Keratinocyte (primary cell): ENCODE data around the gene DPYSL4.

Experiments
- CTCF ChIP-seq, 3 experiments: IDR thresholded peaks in 1 of 3; conservative IDR thresholded peaks in 1 of 3; optimal IDR thresholded peaks in 1 of 3; 2 replicates in 2 of 3; 3 replicates in 1 of 3; pipeline versions ENCODE3 to v1.5.1; 2011; ENCODE audit warnings: low read length in 3 of 3, mild to moderate bottlenecking in 3 of 3, moderate library complexity in 2 of 3, control low read depth in 1 of 3, inconsistent platforms in 1 of 3; ENCODE audit not compliant: insufficient read depth in 2 of 3; ENCODE audit errors: extremely low read depth in 1 of 3
- EZH2 ChIP-seq: IDR thresholded peaks from one replicate; pipeline ENCODE4 v1.6.1; 2012; ENCODE audit warnings: inconsistent platforms, mild to moderate bottlenecking, low read length, moderate library complexity

- TF ChIP-seq CTCF (optimal IDR thresholded peaks at IDR 0.05 in 1 of 3, IDR thresholded peaks at IDR 0.05 in 1 of 3, conservative IDR thresholded peaks at IDR 0.05 in 1 of 3; ENCODE audit: extremely low read depth in 1 of 3, insufficient read depth in 2 of 3, low read length in 3 of 3) (no peak), EZH2 (no peak)
Measured at GRCh38 chr10:132212816-132213215, 26.1 kb downstream of the DPYSL4 start.
